H1 (cell line): Measurements from ENCODE around the gene SLC38A10. TPM values are rescaled to one million over a fixed set of nuclear protein-coding genes. Genes with fewer than 3 reads are reported as not detected.

Experiments used
- CTCF ChIA-PET: fragments of 300-600 bp; sonication (Branson Sonifier 250); formaldehyde crosslinking; loops from one replicate; lab custom pipeline; 2021; ENCODE audit not compliant: partially characterized antibody; lab: Charles Lee
- POLR2A ChIA-PET: fragments of 300-600 bp; sonication (Branson Sonifier 250); formaldehyde crosslinking; loops from one replicate; lab custom pipeline; 2021; ENCODE audit warnings: inconsistent platforms; ENCODE audit not compliant: partially characterized antibody; lab: Charles Lee
- DNase-seq, 2 experiments: peaks; one replicate each; pipeline versions ENCODE4 v3.0.0 to v3.0.0-alpha.2; 2010 to 2022; ENCODE audit warnings: low spot score in 2 of 2, low read depth in 1 of 2, mixed read lengths in 1 of 2
- FAIRE-seq: peaks from 2 replicates; lab custom pipeline; 2011; peaks lifted over from hg19 to GRCh38; lab: Jason Lieb, UNC
- H2AFZ ChIP-seq: 2 replicates; pipeline ENCODE4 v1.8.1; 2012; ENCODE audit warnings: low read length, inconsistent platforms
- H2AK5ac ChIP-seq: 2 replicates; pipeline ENCODE4 v1.6.1; 2013; ENCODE audit warnings: low read depth, low read length
- H2BK120ac ChIP-seq: replicated peaks from 2 replicates; pipeline ENCODE3; 2013; ENCODE audit warnings: low read depth, low read length, inconsistent platforms
- H2BK12ac ChIP-seq: 2 replicates; pipeline ENCODE4 v1.6.1; 2013; ENCODE audit warnings: low read depth, low read length
- H2BK15ac ChIP-seq: 2 replicates; pipeline ENCODE4 v1.6.1; 2013; ENCODE audit warnings: low read length
- H2BK20ac ChIP-seq: 2 replicates; pipeline ENCODE4 v1.6.1; 2013; ENCODE audit warnings: low read length
- H2BK5ac ChIP-seq: 2 replicates; pipeline ENCODE4 v1.6.1; 2013; ENCODE audit warnings: low read depth, low read length
- H3K14ac ChIP-seq: 2 replicates; pipeline ENCODE4 v1.6.1; 2013; ENCODE audit warnings: inconsistent platforms; ENCODE audit not compliant: insufficient read length
- H3K18ac ChIP-seq: 2 replicates; pipeline ENCODE4 v1.6.1; 2013; ENCODE audit warnings: low read length; ENCODE audit errors: extremely low read depth
- H3K23ac ChIP-seq: 2 replicates; pipeline ENCODE4 v1.6.1; 2013; ENCODE audit warnings: inconsistent platforms; ENCODE audit not compliant: insufficient read length
- H3K23me2 ChIP-seq: 2 replicates; pipeline ENCODE4 v1.6.1; 2013; ENCODE audit warnings: low read depth, low read length
- H3K27ac ChIP-seq: 2 replicates; pipeline ENCODE4 v1.6.1; 2011; ENCODE audit warnings: low read depth, low read length, inconsistent platforms
- H3K27me3 ChIP-seq, 4 experiments: replicated peaks in 1 of 4; 1 replicate in 1 of 4; 2 replicates in 3 of 4; pipeline versions ENCODE4 v1.6.1 to v1.8.1; 2011 to 2013; ENCODE audit warnings: low read length in 3 of 4, mild to moderate bottlenecking in 3 of 4, inconsistent platforms in 2 of 4, mixed read lengths in 2 of 4, moderate library complexity in 1 of 4; ENCODE audit not compliant: control insufficient read depth in 3 of 4, insufficient read depth in 3 of 4; ENCODE audit errors: extremely low read depth in 1 of 4
- H3K36me3 ChIP-seq, 4 experiments: 2 replicates each; pipeline versions ENCODE4 v1.6.1 to v1.8.1; 2011 to 2013; ENCODE audit warnings: mild to moderate bottlenecking in 4 of 4, low read length in 3 of 4, moderate library complexity in 2 of 4, control low read depth in 1 of 4, inconsistent platforms in 1 of 4; ENCODE audit not compliant: insufficient read depth in 4 of 4, control insufficient read depth in 2 of 4
- H3K4ac ChIP-seq: replicated peaks from 2 replicates; pipeline ENCODE3; 2013; ENCODE audit warnings: low read length, low read depth, mixed read lengths, inconsistent platforms; ENCODE audit not compliant: insufficient read length
- H3K4me1 ChIP-seq, 4 experiments: replicated peaks in 1 of 4; 1 replicate in 1 of 4; 2 replicates in 3 of 4; pipeline versions ENCODE4 v1.6.1 to v1.8.1; 2011 to 2013; ENCODE audit warnings: low read length in 3 of 4, inconsistent platforms in 2 of 4, mixed read lengths in 1 of 4; ENCODE audit not compliant: insufficient read depth in 4 of 4, control insufficient read depth in 3 of 4
- H3K4me2 ChIP-seq, 2 experiments: 2 replicates each; pipeline versions ENCODE4 v1.6.1 to v1.8.1; 2011 to 2013; ENCODE audit warnings: low read depth in 2 of 2, low read length in 2 of 2, control low read depth in 1 of 2, inconsistent platforms in 1 of 2, mild to moderate bottlenecking in 1 of 2; ENCODE audit not compliant: insufficient read depth in 1 of 2
- H3K4me3 ChIP-seq, 4 experiments: fragments of 200-600, 300-600 bp in 1 of 4; sonication (generic), shearing (Covaris generic), sonication (Bioruptor Twin) in 1 of 4; 2 replicates each; pipeline versions ENCODE4 v1.5.1 to v1.8.1; 2011 to 2016; ENCODE audit warnings: low read length in 4 of 4, low read depth in 3 of 4, control low read depth in 2 of 4, inconsistent platforms in 2 of 4, mild to moderate bottlenecking in 2 of 4, mixed read lengths in 1 of 4, moderate library complexity in 1 of 4; ENCODE audit not compliant: insufficient read depth in 2 of 4; ENCODE audit errors: extremely low read depth in 1 of 4
- H3K56ac ChIP-seq: replicated peaks from 2 replicates; pipeline ENCODE3; 2013; ENCODE audit warnings: low read depth, mild to moderate bottlenecking, mixed read lengths, low read length, inconsistent platforms; ENCODE audit not compliant: insufficient read length
- H3K79me1 ChIP-seq: 2 replicates; pipeline ENCODE4 v1.6.1; 2013; ENCODE audit warnings: low read depth, low read length, control low read depth
- H3K79me2 ChIP-seq, 2 experiments: 2 replicates each; pipeline versions ENCODE4 v1.6.1 to v1.8.1; 2012 to 2013; ENCODE audit warnings: low read length in 2 of 2, mild to moderate bottlenecking in 2 of 2, inconsistent platforms in 1 of 2; ENCODE audit not compliant: insufficient read depth in 2 of 2, control insufficient read depth in 1 of 2
- H3K9ac ChIP-seq, 4 experiments: replicated peaks in 1 of 4; 1 replicate in 1 of 4; 2 replicates in 3 of 4; pipeline versions ENCODE4 v1.6.1 to v1.8.1; 2011 to 2013; ENCODE audit warnings: low read depth in 3 of 4, low read length in 3 of 4, control low read depth in 2 of 4, mild to moderate bottlenecking in 2 of 4, moderate library complexity in 2 of 4, inconsistent platforms in 1 of 4; ENCODE audit errors: extremely low read depth in 1 of 4
- H3K9me3 ChIP-seq, 2 experiments: 2 replicates each; pipeline versions ENCODE4 v1.6.1 to v1.8.1; 2012 to 2013; ENCODE audit warnings: mild to moderate bottlenecking in 2 of 2, moderate library complexity in 2 of 2, control low read depth in 1 of 2, inconsistent platforms in 1 of 2, low read depth in 1 of 2, low read length in 1 of 2, mixed read lengths in 1 of 2; ENCODE audit not compliant: insufficient read depth in 2 of 2
- H4K20me1 ChIP-seq, 2 experiments: replicated peaks in 1 of 2; 2 replicates each; pipeline versions ENCODE3 to v1.8.1; 2011 to 2013; ENCODE audit warnings: inconsistent platforms in 2 of 2, low read length in 2 of 2, mild to moderate bottlenecking in 1 of 2; ENCODE audit not compliant: insufficient read depth in 2 of 2, control insufficient read depth in 1 of 2
- H4K5ac ChIP-seq: 2 replicates; pipeline ENCODE4 v1.6.1; 2013; ENCODE audit warnings: low read length, low read depth, mixed read lengths, inconsistent platforms; ENCODE audit not compliant: insufficient read length
- H4K8ac ChIP-seq: 2 replicates; pipeline ENCODE4 v1.8.0; 2013; ENCODE audit warnings: mild to moderate bottlenecking, moderate library complexity, low read length, inconsistent platforms; ENCODE audit not compliant: insufficient read depth; ENCODE audit errors: extremely low read depth
- H4K91ac ChIP-seq: replicated peaks from 2 replicates; pipeline ENCODE3; 2013; ENCODE audit warnings: low read length, mixed read lengths, inconsistent platforms; ENCODE audit not compliant: insufficient read length
- USF2 ChIP-seq: IDR thresholded peaks from 2 replicates; pipeline ENCODE4 v1.6.1; 2011; ENCODE audit warnings: low read length, improper control_type of control experiment
- WGBS, 2 experiments: shearing (Covaris generic) in 1 of 2; methylation state at CpG; one replicate each; pipeline versions ENCODE4 v1.1.6 to v1.1.7; 2013 to 2015; ENCODE audit warnings: low lambda C conversion rate in 2 of 2, mixed read lengths in 2 of 2, inconsistent platforms in 1 of 2, low coverage in 1 of 2, missing lambda C conversion rate in 1 of 2; ENCODE audit not compliant: insufficient replicate concordance in 2 of 2, insufficient coverage in 1 of 2, insufficient read length in 1 of 2; ENCODE audit errors: extremely low coverage in 1 of 2, missing lambda C conversion rate in 1 of 2; 5-methylcytosine and 5-hydroxymethylcytosine counted together
- polyA plus RNA-seq, 7 experiments: library from polyadenylated mRNA; depleted of rRNA in 3 of 7; stranded (reverse) in 5 of 7; unstranded in 2 of 7; fragments of >200 nt in 5 of 7; fragments of 200-250 nt in 2 of 7; gene quantifications; 1 replicate in 5 of 7; 2 replicates in 1 of 7; 4 replicates in 1 of 7; pipeline versions ENCODE4 v1.2.1 to v1.2.3, GENCODE V29; 2011 to 2013; ENCODE audit warnings: missing spikeins in 2 of 7, mixed read lengths in 2 of 7
- total RNA-seq: library from RNA; stranded (reverse); fragmentation: NEBNext Ultra II Directional; extraction: Animal tissue kit (Norgen Biotek cat#: 25700); gene quantifications from 2 replicates; pipeline ENCODE4 v1.2.1, GENCODE V29; 2021

Gene SLC38A10
- total and polyA plus RNA-seq, 2 of the 8 experiments (the other 6 are each of a cell fraction or from before 2014, with no cell fraction given), result 26.4 to 41.0 TPM

GRCh38 chr17:81337476-81337879 lies 42.4 kb upstream of the SLC38A10 start:
- peaks cover 7% of the 10 kb centered on the region; the same call in 1 of the 2 replicates for H3K23me2 ChIP-seq
- FAIRE-seq (no peak), DNase-seq (peak in 1 of 2 experiments; percentile 55)
- 72% methylated on average over 13 of the region's 14 CpGs; no CpG with 5 or more reads in 1 of the 2 experiments for WGBS, 2 experiments
- no peak overlapping the region for H4K8ac ChIP-seq
- H3K14ac ChIP-seq, result no peak overlapping the region
- H3K4me2 ChIP-seq, result no peak overlapping the region
- H3K4ac ChIP-seq, result no peak overlapping the region
- H2BK20ac ChIP-seq, result no peak overlapping the region
- no peak overlapping the region for H3K4me3 ChIP-seq
- no peak overlapping the region for H4K91ac ChIP-seq
- no peaks in the 10 kb centered on the region for H3K79me1 ChIP-seq
- H2BK15ac ChIP-seq, result no peak overlapping the region
- no peak overlapping the region for H2BK5ac ChIP-seq
- peaks cover 18 to 38% (median 31%) of the 10 kb centered on the region in 4 experiments for H3K27me3 ChIP-seq
- no peak overlapping the region for H4K5ac ChIP-seq
- H3K79me2 ChIP-seq, result no peaks in the 10 kb centered on the region
- no peak overlapping the region for H3K56ac ChIP-seq
- no peak overlapping the region for H2BK12ac ChIP-seq
- ChIA-PET CTCF (interaction anchor here (1.0 to 2.4 kb wide), 3 partner anchors 15 to 58 kb away, joined by 3 to 6 read pairs (median 5); partner anchors contain the start of gene BAHCC1), POLR2A (interaction anchor here (1.4 to 2.7 kb wide), 3 partner anchors 9 to 59 kb away, joined by 3 to 5 read pairs (median 4); no protein-coding TSS in a partner anchor)
- H3K18ac ChIP-seq, result no peak overlapping the region
- H3K23ac ChIP-seq, result no peak overlapping the region
- no peaks in the 10 kb centered on the region for H3K9me3 ChIP-seq
- H3K9ac ChIP-seq, result no peak overlapping the region
- H3K4me1 ChIP-seq, result peaks cover 0 to 37% (median 25%) of the 10 kb centered on the region in 4 experiments; a peak in 6 of 7 replicates
- no peaks in the 10 kb centered on the region; a peak in 1 of 8 replicates for H3K36me3 ChIP-seq
- no peak overlapping the region for H2BK120ac ChIP-seq
- no peak overlapping the region for H2AFZ ChIP-seq
- H3K27ac ChIP-seq, result no peak overlapping the region
- TF ChIP-seq USF2, result no peak
- peaks cover 0 to 4% of the 10 kb centered on the region in 2 experiments for H4K20me1 ChIP-seq
- no peak overlapping the region for H2AK5ac ChIP-seq
